Common myeloid progenitor, CD34-positive (primary cell): ENCODE data around the gene CMC4. TPM values are rescaled to one million over a fixed set of nuclear protein-coding genes. Genes with fewer than 3 reads are reported as not detected.

ENCODE experiments used
- CTCF ChIA-PET: fragments of 350-600 bp; sonication (Branson Sonifier 250); formaldehyde crosslinking; loops from one replicate; lab custom pipeline; 2021; ENCODE audit warnings: antibody characterized with exemption; lab: Charles Lee
- POLR2A ChIA-PET: fragments of 350-600 bp; sonication (Branson Sonifier 250); formaldehyde crosslinking; loops from one replicate; lab custom pipeline; 2021; ENCODE audit warnings: antibody characterized with exemption; lab: Charles Lee
- DNase-seq, 3 donors: peaks; one replicate each; pipeline versions ENCODE4 v3.0.0 to v3.0.0-alpha.2; 2013
- H3K27ac ChIP-seq, 2 experiments: 1 replicate in 1 of 2; 2 replicates in 1 of 2; pipeline ENCODE4 v1.7.0; 2013; ENCODE audit warnings: inconsistent platforms in 2 of 2, low read length in 2 of 2, mild to moderate bottlenecking in 2 of 2, low read depth in 1 of 2, moderate library complexity in 1 of 2; ENCODE audit not compliant: severe bottlenecking in 2 of 2, insufficient read depth in 1 of 2, poor library complexity in 1 of 2
- H3K27me3 ChIP-seq, 5 experiments: replicated peaks in 2 of 5; 1 replicate in 3 of 5; 2 replicates in 2 of 5; pipeline versions ENCODE4 v1.6.1 to v1.7.0; 2013; ENCODE audit warnings: low read length in 4 of 5, mild to moderate bottlenecking in 2 of 5, moderate library complexity in 2 of 5, inconsistent platforms in 1 of 5; ENCODE audit not compliant: insufficient read depth in 5 of 5, control insufficient read depth in 4 of 5
- H3K36me3 ChIP-seq, 4 experiments: 1 replicate in 2 of 4; 2 replicates in 2 of 4; pipeline versions ENCODE4 v1.6.1 to v1.7.0; 2013; ENCODE audit warnings: low read length in 3 of 4, control low read depth in 1 of 4, mild to moderate bottlenecking in 1 of 4; ENCODE audit not compliant: control insufficient read depth in 4 of 4, insufficient read depth in 4 of 4
- H3K4me1 ChIP-seq, 4 experiments: 1 replicate in 3 of 4; 2 replicates in 1 of 4; pipeline versions ENCODE4 v1.6.1 to v1.7.1; 2013; ENCODE audit warnings: low read length in 3 of 4, mild to moderate bottlenecking in 3 of 4, control low read depth in 1 of 4, inconsistent platforms in 1 of 4, moderate library complexity in 1 of 4; ENCODE audit not compliant: control insufficient read depth in 4 of 4, insufficient read depth in 4 of 4; ENCODE audit errors: control extremely low read depth in 1 of 4
- H3K4me3 ChIP-seq, 7 experiments: 1 replicate in 4 of 7; 2 replicates in 3 of 7; pipeline versions ENCODE4 v1.5.1 to v1.7.0; 2013; ENCODE audit warnings: mild to moderate bottlenecking in 7 of 7, low read length in 6 of 7, moderate library complexity in 6 of 7, inconsistent platforms in 2 of 7, low read depth in 2 of 7, control low read depth in 1 of 7; ENCODE audit not compliant: insufficient read depth in 4 of 7, control insufficient read depth in 1 of 7; ENCODE audit errors: extremely low read depth in 1 of 7
- H3K9me3 ChIP-seq, 5 experiments: 1 replicate in 4 of 5; 2 replicates in 1 of 5; pipeline versions ENCODE4 v1.6.1 to v1.7.1; 2013; ENCODE audit warnings: low read length in 4 of 5, mild to moderate bottlenecking in 2 of 5, inconsistent platforms in 1 of 5, low read depth in 1 of 5, moderate library complexity in 1 of 5; ENCODE audit not compliant: control insufficient read depth in 4 of 5, insufficient read depth in 2 of 5; ENCODE audit errors: control extremely low read depth in 1 of 5
- WGBS: methylation state at CpG from one replicate; pipeline ENCODE4 v1.1.5; 2013; ENCODE audit not compliant: insufficient coverage; 5-methylcytosine and 5-hydroxymethylcytosine counted together
- polyA plus RNA-seq: library from polyadenylated mRNA; unstranded; fragments of 120-200 nt; gene quantifications from one replicate; pipeline ENCODE4 v1.2.1, GENCODE V29; 2013

CMC4 gene, protein sequence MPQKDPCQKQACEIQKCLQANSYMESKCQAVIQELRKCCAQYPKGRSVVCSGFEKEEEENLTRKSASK
- polyA plus RNA-seq: 9.4 TPM

DNA sequence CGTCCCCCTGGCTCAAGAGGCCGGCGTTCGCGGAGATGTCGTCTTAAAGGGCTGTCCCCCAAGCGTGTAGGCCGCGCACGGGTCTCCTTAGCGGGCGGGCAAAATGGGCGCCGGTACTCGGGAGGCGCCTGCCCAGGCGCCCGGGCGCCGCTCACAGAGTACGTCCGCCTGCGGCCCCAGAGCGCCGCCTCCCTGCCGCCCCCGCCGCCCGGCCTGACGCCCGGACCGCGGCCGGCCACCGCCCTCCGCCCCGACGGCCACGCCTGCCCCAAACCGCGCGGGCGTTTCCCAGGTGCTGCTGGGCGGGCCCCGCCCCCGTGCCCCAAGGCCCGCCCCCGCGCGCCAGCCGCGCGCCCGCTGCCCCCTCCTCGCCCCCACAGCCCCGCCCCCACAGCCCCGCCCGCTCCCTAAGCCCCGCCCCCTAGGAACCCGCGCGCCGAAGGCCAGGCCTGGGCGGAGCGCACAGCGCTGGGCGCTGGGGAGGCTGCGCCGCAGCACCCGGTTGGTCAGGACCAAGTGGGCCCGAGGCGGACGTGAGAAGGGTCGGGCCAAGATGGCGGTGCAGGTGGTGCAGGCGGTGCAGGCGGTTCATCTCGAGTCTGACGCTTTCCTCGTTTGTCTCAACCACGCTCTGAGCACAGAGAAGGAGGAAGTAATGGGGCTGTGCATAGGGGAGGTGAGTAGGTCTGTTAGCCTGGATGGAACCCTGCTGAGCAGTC, at the start of gene CMC4, which contains the start of the genes BRCC3 and MTCP1:
Gene CMC4 (minus strand): TSS at position 162 of the 719 bp plus-strand sequence. CDS start 7,113 bp downstream, outside the sequence.
Gene BRCC3 (plus strand): TSS at position 534 of the 719 bp plus-strand sequence. CDS start 20 bp downstream, at position 554.
Gene MTCP1 (minus strand): TSS at position 162 of the 719 bp plus-strand sequence. CDS start 5,126 bp downstream, outside the sequence.
- peak within 1 kb of the TSS; percentile 42 to 86 (median 76) for H3K4me3 ChIP-seq
- 31% methylated on average over 58 of the region's 81 CpGs for WGBS
- peaks cover 8 to 18% (median 13%) of the 10 kb centered on the region in 4 experiments for H3K4me1 ChIP-seq
- peaks cover 0 to 21% (median 9%) of the 10 kb centered on the region in 4 experiments for H3K36me3 ChIP-seq
- H3K27me3 ChIP-seq: no peaks in the 10 kb centered on the region
- H3K27ac ChIP-seq: peak within 1 kb of the TSS; percentile 56 to 86
- POLR2A ChIA-PET: interaction anchor here (0.6 kb wide), 1 partner anchor 1985 kb away, joined by 3 read pairs; no protein-coding TSS in a partner anchor
- CTCF ChIA-PET: no interaction called here
- H3K9me3 ChIP-seq: no peaks in the 10 kb centered on the region
- peak; percentile 56 to 83 (median 78) for DNase-seq

DNA sequence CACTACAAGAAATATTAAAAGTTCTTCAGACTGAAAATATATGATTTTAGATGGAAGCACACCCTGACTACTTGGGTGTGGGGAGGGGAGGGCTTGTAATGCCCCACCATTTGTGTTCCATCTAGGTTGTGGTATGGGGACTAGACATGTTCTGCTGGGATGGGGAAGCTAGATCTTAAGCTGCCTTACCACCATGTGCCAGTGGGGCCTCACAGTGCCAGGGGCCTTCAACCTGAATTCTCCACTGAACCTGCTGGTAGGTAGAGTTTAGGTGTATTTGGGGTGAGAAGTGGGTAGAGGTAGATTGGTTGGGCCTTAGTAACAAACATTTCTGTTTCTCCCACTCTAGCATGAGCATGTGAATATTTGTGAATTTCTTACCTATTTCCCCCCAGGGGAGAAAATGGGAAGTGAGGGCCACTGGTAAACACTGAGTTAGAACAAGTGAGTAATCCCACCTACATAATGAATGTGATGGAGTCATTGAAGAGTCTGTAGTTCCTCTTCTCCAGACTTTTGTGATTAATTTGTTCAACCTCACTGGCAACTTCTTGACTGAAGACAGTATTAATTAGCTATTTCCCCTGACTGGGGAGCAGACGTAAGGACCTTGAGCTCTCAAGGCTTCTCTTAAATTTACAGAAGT, 44.4 kb upstream of the CMC4 start:
- ChIA-PET CTCF (interaction anchor here (1.1 kb wide), 1 partner anchor 129 kb away, joined by 3 read pairs; no protein-coding TSS in a partner anchor), POLR2A (no interaction called here)
- Histone ChIP-seq H3K4me3 (no peak overlapping the region), H3K9me3 (peaks cover 0 to 1% (median 0%) of the 10 kb centered on the region in 5 experiments), H3K27ac (no peak overlapping the region), H3K4me1 (no peaks in the 10 kb centered on the region), H3K36me3 (peaks cover 0 to 33% (median 11%) of the 10 kb centered on the region in 4 experiments), H3K27me3 (no peaks in the 10 kb centered on the region)
- 89% methylated on average over 1 of the region's 1 CpG for WGBS
- DNase-seq: no peak

DNA sequence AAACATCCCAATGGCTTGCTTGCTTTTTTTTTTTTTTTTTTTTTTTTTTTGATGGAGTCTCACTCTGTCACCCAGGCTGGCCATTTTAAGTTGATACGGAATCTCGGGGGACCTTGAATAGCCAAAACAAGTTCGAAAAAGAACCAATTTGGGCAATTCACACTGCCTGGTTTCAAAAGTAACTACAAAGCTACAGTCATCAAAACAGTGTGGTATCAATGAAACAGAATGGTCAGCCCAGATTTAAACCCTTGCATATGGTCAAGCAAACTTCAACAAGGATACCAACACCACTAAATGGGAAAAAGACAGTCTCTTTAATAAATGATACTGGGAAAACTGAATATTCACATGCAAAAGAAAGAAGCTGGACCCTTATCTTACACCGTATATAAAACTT, 42.2 kb upstream of the CMC4 start:
- H3K9me3 ChIP-seq: no peaks in the 10 kb centered on the region
- ChIA-PET POLR2A (no interaction called here), CTCF (no interaction called here)
- no peaks in the 10 kb centered on the region for H3K27me3 ChIP-seq
- no peaks in the 10 kb centered on the region for H3K4me1 ChIP-seq
- no peak overlapping the region for H3K27ac ChIP-seq
- DNase-seq: no peak
- peaks cover 0 to 27% (median 11%) of the 10 kb centered on the region in 4 experiments for H3K36me3 ChIP-seq
- H3K4me3 ChIP-seq: no peak overlapping the region
- 82% methylated on average over 3 of the region's 4 CpGs for WGBS

DNA sequence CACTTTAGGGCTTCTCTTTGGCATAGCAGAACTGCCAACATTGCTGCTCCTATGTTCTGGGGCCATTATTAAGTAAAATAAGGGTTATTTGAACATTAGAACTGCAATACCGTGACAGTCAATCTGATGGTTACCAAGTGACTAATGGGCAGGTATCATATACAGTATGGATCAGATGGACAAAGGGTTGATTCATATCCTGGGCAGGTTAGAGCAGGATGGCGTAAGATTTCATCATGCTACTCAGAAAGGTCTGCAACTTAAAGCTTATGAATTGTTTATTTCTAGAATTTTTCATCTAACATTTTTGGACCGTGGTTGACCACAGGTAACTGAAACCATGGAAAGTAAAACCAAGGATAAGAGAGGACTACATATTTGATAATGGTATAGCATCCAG, 41.2 kb upstream of the CMC4 start:
- H3K4me1 ChIP-seq: no peaks in the 10 kb centered on the region
- DNase-seq: no peak
- H3K27ac ChIP-seq: no peak overlapping the region
- ChIA-PET CTCF (no interaction called here), POLR2A (no interaction called here)
- H3K4me3 ChIP-seq: no peak overlapping the region
- no peaks in the 10 kb centered on the region for H3K27me3 ChIP-seq
- peaks cover 0 to 30% (median 10%) of the 10 kb centered on the region in 4 experiments for H3K36me3 ChIP-seq
- H3K9me3 ChIP-seq: no peaks in the 10 kb centered on the region
- WGBS: 100% methylated on average over 2 of the region's 3 CpGs

DNA sequence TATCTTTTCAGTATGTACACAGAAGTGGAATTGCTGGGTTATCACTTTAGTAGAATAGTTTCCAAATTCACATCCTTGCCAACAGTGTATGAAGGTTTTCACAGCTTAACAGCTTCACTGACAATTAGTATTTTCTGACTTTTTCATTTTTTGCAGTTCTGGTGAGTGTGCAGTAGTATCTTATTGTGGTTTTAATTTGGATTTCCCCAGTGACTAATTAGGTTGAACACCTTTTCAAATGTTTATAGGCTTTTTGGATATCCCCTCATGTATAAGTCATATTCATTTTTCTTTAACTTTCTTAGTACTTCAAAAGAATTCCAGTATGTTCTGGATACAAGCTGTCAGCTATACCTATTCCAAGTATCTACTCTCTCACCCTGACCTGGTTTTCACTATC, 37.5 kb upstream of the CMC4 start:
- Histone ChIP-seq H3K27me3 (no peaks in the 10 kb centered on the region), H3K27ac (no peak overlapping the region), H3K4me1 (no peaks in the 10 kb centered on the region), H3K9me3 (no peaks in the 10 kb centered on the region), H3K36me3 (peaks cover 0 to 17% (median 9%) of the 10 kb centered on the region in 4 experiments), H3K4me3 (no peak overlapping the region)
- DNase-seq: no peak
- ChIA-PET CTCF (no interaction called here), POLR2A (no interaction called here)

DNA sequence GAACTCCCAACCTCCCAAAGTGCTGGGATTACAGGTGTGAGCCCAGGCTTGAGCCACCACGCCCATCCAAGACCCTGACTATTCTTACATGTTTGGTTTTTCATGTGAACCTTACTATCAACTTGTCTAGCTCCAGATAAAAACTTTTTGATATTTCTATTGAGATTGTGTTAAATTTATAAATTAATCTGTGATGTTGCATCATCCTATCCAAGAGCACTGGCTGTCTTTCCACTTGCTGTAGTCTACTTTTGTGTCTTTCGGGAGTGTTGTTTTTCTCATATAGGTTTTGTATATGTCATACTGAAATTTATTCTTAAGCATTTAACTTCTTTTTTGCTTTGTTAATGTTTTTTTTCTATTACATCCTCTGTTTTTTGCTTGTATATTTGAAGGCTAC, 35.0 kb upstream of the CMC4 start:
- CTCF ChIA-PET: no interaction called here
- H3K9me3 ChIP-seq: no peaks in the 10 kb centered on the region
- no peak for DNase-seq
- H3K36me3 ChIP-seq: peaks cover 0 to 12% (median 7%) of the 10 kb centered on the region in 4 experiments
- H3K4me1 ChIP-seq: no peaks in the 10 kb centered on the region
- no peak overlapping the region for H3K27ac ChIP-seq
- POLR2A ChIA-PET: no interaction called here
- no CpG with 5 or more reads among the region's 2 CpGs for WGBS
- no peak overlapping the region for H3K4me3 ChIP-seq
- no peaks in the 10 kb centered on the region for H3K27me3 ChIP-seq
